Astrocyte of the spinal cord (primary cell): ENCODE results near the gene CHRNA4.

Experiments
- DNase-seq: peaks from one replicate; pipeline ENCODE4 v3.0.0; 2011; ENCODE audit warnings: low read depth, low spot score
- H3K4me3 ChIP-seq: 2 replicates; pipeline ENCODE4 v1.5.1; 2011; ENCODE audit warnings: low read depth, mild to moderate bottlenecking, low read length, moderate library complexity
- CTCF ChIP-seq: IDR thresholded peaks from 2 replicates; pipeline ENCODE4 v1.5.1; 2012; ENCODE audit warnings: low read depth, mild to moderate bottlenecking, low read length, inconsistent platforms
- in situ Hi-C: cut with HindIII; loops from 2 replicates; pipeline ENCODE4 v1.10.0; 2017; ENCODE audit warnings: low sequenced_read_pairs

The CHRNA4 gene

GRCh38 chr20:63392465-63393365 lies 31.6 kb upstream of the CHRNA4 start:
- in situ Hi-C loops = no loop called here
- no peak overlapping the region for H3K4me3 ChIP-seq
- DNase-seq = no peak
- no peak for TF ChIP-seq CTCF

GRCh38 chr20:63387917-63388316 lies 26.8 kb upstream of the CHRNA4 start:
- TF ChIP-seq CTCF = no peak
- no peak for DNase-seq
- in situ Hi-C loops = no loop called here
- no peak overlapping the region for H3K4me3 ChIP-seq

DNA sequence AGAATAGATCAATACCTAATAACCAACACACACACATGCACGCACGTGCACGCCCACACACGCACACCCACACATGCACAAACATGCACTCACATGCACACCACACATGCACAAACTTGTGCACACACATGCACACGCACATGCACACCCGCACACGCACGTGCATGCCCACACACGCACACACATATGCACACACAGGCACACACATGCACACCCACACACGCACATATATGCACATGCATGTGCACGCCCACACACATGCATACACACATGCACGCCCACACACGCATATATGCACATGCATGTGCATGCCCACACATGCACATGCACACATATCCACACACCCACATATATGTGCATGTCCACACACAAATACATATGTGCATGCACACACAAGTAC lies 26.2 kb upstream of the CHRNA4 start:
- in situ Hi-C loops = no loop called here
- no peak for TF ChIP-seq CTCF
- no peak overlapping the region for H3K4me3 ChIP-seq
- DNase-seq = no peak

- H3K4me3 ChIP-seq = no peak overlapping the region
- no peak for TF ChIP-seq CTCF
- in situ Hi-C loops = no loop called here
- no peak for DNase-seq
Measured at GRCh38 chr20:63386491-63386890, 25.3 kb upstream of the CHRNA4 start.

GRCh38 chr20:63385819-63386218 lies 24.7 kb upstream of the CHRNA4 start:
- in situ Hi-C loops = no loop called here
- H3K4me3 ChIP-seq = no peak overlapping the region
- no peak for TF ChIP-seq CTCF
- no peak for DNase-seq

DNA sequence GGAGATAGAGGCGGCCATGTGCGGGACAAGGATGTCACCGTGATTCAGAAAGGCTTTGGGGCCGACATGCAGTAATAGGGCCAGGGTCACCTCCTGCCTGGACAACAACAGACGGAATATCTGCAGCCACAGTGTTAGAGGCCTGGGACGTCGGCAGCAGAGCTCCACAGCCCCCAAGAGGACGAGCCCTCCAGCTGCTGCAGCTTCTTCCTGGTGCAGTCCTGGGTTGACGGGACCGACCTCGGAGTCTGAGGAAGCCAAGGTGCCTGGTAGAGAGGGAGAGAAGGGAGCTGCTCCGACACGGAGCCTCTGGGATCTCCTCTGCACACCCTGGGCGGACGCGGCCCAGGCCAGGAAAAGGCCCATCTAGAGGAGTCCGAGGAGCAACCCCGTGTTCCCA lies 23.2 kb upstream of the CHRNA4 start:
- DNase-seq = no peak
- in situ Hi-C loops = no loop called here
- no peak for TF ChIP-seq CTCF
- H3K4me3 ChIP-seq = no peak overlapping the region

DNA sequence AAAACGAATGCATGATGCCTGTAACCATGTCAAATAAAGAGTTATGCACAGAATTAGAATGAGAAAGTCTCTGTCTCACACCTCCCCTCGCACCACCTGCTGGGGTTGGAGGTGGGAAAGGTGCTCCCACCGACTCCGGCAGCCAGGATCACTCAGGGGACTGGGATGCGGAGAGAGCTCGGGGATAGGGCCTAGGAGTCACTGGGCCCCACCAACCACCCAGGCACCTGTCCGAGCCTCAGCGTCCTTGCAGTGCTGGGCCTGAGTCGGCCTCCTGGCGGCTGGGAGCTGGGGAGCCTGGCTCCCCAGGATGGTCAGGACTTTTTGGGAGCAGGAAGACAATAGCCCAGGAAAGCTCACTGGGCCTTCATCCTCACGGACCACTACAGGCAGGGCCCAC lies 22.4 kb upstream of the CHRNA4 start:
- in situ Hi-C loops = no loop called here
- H3K4me3 ChIP-seq = no peak overlapping the region
- DNase-seq = no peak
- no peak for TF ChIP-seq CTCF
